DMS 273 (cell line): ENCODE results near the gene DPF1.

Experiments used
- DNase-seq: peaks from one replicate; lab custom pipeline; 2025; ENCODE audit not compliant: unreplicated experiment; lab: John Stamatoyannopoulos, UW

DPF1 gene

GRCh38 chr19:38201731-38202130, 22.3 kb downstream of the DPF1 start:
- DNase-seq, result no peak

GRCh38 chr19:38199340-38199739, 24.7 kb downstream of the DPF1 start:
- no peak for DNase-seq

- no peak for DNase-seq
Observed at GRCh38 chr19:38197937-38198704, 25.9 kb downstream of the DPF1 start.

GRCh38 chr19:38196948-38197656, 26.9 kb downstream of the DPF1 start:
- DNase-seq, result no peak

GRCh38 chr19:38196245-38196837, 27.7 kb downstream of the DPF1 start:
- DNase-seq, result no peak

- DNase-seq, result no peak
Observed at GRCh38 chr19:38195237-38195636, 28.8 kb downstream of the DPF1 start.

- peak; percentile 55 for DNase-seq
Observed at GRCh38 chr19:38194061-38194701, 29.8 kb downstream of the DPF1 start.

GRCh38 chr19:38193445-38193844, 30.6 kb downstream of the DPF1 start:
- DNase-seq, result no peak

GRCh38 chr19:38191747-38192146, 32.3 kb downstream of the DPF1 start:
- DNase-seq, result no peak

- DNase-seq, result no peak
Observed at GRCh38 chr19:38190793-38191192, 33.2 kb downstream of the DPF1 start.

GRCh38 chr19:38190061-38190460, 34.0 kb downstream of the DPF1 start:
- no peak for DNase-seq

- DNase-seq, result no peak
Observed at GRCh38 chr19:38185562-38185961, 38.5 kb downstream of the DPF1 start.

- DNase-seq, result no peak
Observed at GRCh38 chr19:38184815-38185214, 39.2 kb downstream of the DPF1 start.

GRCh38 chr19:38183251-38183897, 40.6 kb downstream of the DPF1 start:
- no peak for DNase-seq

GRCh38 chr19:38182536-38183210, 41.3 kb downstream of the DPF1 start:
- DNase-seq, result no peak

GRCh38 chr19:38180071-38180470, 44.0 kb downstream of the DPF1 start:
- DNase-seq, result no peak

- no peak for DNase-seq
Observed at GRCh38 chr19:38175422-38175821, 48.6 kb downstream of the DPF1 start.

- peak; percentile 97 for DNase-seq
Observed at GRCh38 chr19:38173291-38174041, 50.6 kb downstream of the DPF1 start.

- peak; percentile 39 for DNase-seq
Observed at GRCh38 chr19:38172001-38172400, 52.0 kb downstream of the DPF1 start.

GRCh38 chr19:38170334-38170733, 53.7 kb downstream of the DPF1 start:
- no peak for DNase-seq
